GM18870 (cell line): Measurements from ENCODE around the gene DYNLRB1.

ENCODE experiments used
- ATAC-seq: cut with Tn5 transposase; IDR thresholded peaks from one replicate; pipeline ENCODE4 v1.9.1; 2021; ENCODE audit warnings: moderate library complexity; ENCODE audit not compliant: unreplicated experiment

The DYNLRB1 gene

DNA sequence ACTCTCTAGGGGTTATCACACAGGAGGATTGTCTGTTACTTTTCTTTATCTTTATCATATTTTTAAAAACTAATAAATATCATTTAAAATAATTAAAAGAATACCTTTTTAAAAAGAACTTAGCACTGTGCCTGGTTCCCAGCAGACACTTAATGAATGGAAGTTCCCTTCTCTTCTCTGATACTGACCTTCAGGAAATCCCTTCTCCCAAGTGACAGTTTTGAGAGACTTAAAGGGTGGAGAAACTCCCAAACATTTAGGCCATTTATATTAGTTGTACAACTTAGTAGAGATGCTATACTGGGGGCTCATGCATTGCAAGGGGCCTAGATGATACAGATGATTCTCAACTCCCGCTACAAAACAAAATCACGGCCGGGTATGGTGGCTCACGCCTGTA lies 60.8 kb downstream of the DYNLRB1 start:
- ATAC-seq: no peak

DNA sequence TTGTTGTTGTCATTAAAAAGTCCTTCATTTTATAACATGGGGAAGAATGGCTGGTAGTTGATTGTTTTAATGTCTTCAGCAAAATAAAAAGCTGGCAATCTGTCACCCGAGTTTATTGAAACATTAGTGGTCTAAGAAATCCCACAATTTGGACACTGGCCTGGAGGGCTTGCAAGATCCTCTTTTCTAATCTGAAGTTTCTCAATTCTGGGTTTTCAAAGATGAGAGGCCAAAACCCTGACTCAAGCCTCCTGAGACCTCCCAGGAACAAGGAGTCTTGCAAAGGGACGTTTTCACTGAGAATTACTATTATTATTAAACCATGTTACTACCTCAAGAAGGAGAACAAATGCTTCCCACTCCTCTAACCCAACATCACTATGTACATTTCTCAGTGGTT lies 61.8 kb downstream of the DYNLRB1 start:
- no peak for ATAC-seq

DNA sequence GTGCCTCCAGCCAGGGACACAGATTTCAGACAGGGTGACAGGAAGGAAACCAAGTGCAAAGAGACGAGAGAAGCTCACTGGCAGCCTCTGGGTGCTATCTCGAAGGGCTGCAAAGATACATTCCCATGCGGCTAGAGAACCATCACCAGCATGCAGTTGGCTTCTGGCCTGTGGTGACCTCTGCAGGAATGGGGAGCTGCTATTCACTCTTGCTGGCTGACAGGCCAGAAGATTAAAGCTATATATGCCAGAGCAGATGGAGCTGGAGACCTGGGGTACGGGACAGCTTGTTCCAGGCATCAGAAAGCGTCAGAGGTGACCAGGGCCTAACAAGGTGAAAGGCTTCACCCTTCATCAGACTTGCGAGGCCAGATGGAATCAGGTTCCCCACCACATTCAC lies 62.3 kb downstream of the DYNLRB1 start:
- ATAC-seq: no peak

DNA sequence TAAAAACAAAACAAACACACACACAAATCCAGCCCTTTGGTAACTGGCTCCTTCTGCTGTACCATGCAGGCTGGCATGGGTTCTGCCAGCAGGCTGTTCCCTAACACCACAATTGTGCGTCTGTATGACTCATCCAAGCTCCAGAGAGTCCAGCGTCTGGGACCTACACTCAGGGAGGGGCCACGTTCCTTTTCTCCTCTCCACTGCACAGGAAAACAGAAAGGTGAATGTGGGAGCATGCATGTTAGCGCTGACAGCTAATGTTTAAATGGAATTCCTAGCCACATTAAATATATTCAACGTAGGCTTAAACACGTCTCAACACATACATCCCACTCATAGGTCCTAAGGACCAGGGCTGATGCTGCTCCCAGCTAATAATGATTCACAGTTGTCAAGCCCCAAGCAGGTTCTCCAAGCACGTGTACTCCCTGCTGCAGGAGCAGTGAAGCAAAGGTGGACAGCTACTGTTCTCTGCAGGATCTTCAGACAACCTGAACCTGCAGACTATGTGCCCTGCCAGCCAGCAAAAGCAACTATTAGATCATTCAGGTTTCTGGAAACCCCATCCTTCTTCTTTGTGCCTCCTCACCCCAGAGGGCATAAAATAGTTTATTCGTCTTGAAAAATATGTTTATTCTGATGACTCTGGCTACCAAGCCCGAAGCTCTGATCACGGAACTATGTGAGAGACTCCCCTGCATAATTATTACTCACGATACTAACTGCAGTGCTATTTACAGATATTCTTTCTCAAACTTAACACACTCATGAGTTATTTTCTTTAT lies 63.2 kb downstream of the DYNLRB1 start:
- ATAC-seq: no peak

DNA sequence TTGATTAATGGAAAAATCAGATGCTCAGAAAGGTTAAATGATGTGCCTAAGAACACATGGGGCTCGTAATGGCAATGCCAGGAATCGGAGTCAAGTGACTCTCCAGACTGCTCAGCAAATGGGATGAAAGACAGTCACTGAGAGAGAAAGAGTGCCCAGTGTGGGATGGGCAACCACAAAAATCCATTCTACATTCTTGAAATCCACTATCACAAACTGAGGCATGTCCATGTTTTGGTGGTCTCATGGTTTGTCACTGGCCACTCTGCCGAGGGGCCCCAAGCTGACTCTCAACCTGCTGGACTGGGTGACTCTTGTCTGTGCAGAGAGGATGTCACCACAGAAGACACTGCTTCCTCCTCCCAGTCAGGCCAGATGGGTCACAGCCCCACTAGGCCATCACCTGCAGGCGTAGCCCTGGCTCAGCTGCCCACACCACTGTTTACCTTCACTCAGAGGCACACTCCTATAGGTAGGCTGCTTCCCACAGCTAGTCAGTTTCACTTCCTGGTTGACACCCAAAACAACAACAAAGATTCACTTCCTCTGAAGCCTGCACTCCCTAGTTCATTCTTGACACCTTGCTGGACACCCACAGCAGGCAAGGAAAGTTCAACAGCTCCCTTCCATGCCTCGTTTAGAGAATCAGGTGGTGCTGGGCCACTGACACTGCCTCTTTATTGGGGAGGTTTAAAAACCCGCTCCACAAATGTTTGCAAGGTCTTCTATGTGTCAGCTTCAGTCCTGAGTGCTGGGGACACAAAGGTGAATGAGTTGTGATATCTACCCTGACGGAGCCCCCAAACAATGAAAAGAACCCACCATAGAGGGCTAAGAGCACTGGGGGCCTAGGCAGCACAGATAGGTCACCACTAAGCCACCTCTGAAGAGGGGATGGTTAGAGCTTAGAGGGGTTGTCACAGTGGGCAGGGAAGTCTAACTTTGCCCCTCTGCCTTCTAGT lies 64.0 kb downstream of the DYNLRB1 start:
- no peak for ATAC-seq

DNA sequence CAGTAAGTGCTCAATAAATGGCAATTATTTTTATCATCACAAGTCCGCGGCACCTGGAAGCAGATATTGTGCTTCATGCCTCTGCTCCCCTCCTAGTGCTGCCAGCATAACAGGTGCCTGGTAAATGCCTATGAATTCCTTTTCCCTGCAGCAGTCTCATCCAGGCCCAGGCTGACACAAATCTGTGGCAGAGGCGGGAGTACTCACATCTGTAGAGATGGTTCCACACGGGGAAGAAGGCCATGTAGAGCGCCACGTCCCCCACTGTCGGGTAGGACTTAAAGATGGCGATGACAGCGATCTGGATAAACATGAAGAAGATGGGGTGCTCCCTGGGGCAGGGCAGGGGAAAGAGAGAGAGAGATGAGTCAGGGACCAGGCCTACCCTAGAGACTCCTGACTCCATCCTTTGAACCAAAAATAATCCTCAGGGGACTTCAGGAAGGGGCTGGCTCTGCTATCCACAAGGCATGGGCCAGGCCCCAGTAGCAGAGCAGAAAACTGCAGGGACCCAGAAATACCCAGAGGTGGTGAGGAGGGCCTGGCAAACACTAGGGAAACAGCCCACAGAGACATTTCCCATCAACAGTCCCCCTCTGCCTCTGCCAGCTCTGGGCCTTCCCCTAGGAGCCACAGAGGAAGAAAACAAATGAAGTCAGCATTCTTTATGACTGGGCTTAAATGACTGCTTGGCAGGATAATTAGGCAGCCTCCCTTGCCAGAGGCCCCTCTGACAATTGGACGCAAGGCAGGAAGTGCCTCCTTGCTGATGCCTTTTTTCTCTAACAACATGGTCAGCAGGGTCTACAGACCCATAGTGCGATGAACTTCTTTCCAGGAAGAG lies 65.3 kb downstream of the DYNLRB1 start:
- ATAC-seq: no peak

DNA sequence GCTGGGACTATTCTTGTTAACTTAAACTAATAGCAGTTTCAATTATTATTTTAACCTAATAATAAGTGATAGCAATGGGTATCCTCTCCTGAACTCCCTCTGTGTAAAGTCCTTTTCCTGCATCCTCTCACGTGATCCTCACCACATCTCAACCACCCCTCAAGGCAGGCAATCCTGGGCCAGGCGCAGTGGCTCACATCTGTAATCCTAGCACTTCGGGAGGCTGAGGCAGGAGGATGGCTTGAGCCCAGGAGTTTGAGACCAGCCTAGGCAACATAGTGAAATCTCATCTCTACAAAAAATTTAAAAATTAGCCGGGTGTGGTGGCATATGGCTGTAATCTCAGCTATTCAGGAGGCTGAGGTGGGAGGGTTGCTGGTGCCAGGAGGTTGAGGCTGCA lies 66.0 kb downstream of the DYNLRB1 start:
- ATAC-seq: no peak

DNA sequence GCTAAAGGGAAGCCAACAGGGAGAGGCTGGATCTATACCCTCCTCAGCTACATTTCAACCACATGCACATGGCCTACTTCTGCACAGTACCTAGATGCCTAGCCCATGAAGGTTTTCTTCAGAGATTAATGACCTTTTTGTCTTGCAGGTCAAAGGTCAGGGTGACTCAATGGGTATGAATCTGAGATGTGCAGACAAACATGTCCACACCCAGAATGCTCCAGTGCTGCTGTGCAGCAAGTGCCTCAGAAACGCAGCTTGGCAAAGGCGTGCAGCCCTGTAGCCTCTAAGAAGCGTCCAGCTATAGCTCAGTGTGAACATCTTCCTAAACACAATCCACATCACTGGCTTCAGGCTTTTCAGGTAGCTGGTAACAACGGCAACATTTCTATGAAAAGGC lies 66.7 kb downstream of the DYNLRB1 start:
- ATAC-seq: no peak

DNA sequence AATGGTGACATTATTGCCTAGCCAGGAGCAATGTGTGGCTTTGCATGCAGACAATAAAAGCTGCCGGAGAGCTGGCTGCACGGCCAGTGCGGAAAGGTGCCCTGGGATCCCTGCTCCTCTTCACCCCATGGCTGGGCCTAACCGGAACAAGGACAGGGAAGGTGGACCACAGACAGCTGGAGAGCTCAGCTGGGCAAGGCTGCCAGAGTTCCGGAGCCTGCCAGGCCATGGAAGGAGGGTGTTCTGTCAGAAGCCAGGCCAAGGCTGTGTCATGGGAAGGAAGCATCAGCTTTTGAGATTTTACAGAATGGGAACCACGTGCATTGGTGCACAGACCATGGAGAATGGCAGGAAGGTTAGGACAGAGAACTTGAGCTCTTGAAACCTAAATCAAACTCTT lies 67.3 kb downstream of the DYNLRB1 start:
- ATAC-seq: no peak

DNA sequence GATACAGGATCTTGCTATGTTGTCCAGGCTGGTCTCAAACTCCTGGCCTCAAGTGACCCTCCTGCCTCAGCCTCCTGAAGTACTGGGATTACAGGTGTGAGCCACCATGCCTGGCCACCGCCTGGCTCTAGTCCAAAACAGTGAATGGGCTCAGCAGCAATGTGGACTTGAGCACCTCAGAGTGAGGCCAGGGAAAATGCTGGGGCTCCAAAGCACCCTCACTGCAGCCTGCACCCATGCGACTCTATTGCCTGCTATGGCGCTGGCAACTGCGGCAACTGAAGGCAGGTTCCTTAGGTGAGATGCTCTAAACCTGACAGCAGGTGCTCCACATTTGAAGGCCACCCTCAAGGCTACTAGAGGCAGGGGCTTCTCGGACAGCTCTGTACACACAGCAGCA lies 68.8 kb downstream of the DYNLRB1 start:
- no peak for ATAC-seq

DNA sequence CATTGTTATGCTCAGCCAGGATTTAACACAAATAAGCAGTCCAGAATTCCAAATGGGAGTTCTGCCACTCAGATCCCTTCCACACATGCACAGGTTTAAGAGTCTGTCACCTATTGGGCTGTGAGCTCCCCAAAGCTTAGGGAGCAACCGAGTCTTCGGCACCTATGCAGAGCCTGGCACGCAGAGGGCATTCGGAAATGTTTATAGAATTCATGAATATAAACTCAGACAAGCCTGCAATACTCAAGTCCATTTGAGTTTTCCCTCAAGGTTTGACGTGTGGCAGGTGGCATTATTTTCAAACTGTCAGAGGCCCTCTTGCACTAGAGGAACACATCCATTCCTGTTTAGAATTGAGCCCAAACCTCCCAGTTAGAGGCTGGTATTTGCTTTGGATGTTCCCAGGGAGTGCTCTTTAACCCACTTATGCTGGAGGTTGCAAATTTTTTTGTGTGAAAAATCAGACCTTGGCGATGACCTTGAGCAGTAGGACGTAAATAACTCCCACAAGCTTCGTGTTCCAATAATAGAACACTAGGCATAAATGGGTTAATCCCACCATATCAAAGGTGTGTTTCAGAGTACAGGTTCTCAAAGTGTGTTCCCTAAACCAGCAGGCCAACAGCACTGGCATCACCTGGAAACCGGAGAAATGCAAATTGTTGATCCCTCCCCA lies 70.4 kb downstream of the DYNLRB1 start:
- no peak for ATAC-seq
